GM21423 (cell line): ENCODE measurements around the gene PRRC2A.
"Not testable (repeated sequence)": the region's sequence is repeated elsewhere in the genome, so short reads cannot be mapped to it uniquely, and the experiment has no call there.

ENCODE experiments used
- ATAC-seq: cut with Tn5 transposase; IDR thresholded peaks from one replicate; pipeline ENCODE4 v1.9.1; 2021; ENCODE audit warnings: mild to moderate bottlenecking, moderate library complexity; ENCODE audit not compliant: unreplicated experiment

Gene PRRC2A

GRCh38 chr6:31585491-31585890, 35.0 kb upstream of the PRRC2A start:
- ATAC-seq = no peak

DNA sequence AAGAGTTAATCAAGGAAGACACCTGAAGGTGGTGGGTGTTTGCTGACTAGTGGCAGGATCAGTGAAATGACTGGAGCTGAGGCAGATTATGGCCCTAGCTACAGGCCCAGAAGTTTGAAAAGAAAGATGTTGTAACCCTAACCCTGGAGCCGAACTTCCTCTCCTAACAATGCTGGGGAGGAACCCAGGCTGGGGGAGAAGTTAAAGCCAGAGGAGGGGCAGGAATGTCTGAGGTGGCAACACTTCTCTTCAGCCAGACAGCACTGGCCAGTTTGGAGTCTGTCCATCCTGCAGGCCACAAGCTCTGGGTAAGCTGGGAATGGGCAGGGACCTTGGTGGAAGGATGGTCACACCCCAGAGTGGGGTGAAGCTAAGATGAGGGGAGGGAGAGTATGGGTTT, 34.5 kb upstream of the PRRC2A start, which contains the start of gene LST1:
TSS of gene LST1 (plus strand) at position 270 of the 400 bp plus-strand sequence. CDS start 1,023 bp downstream, outside the sequence.
- no peak for ATAC-seq

- no peak for ATAC-seq
Observed at GRCh38 chr6:31586599-31587281, 33.8 kb upstream of the PRRC2A start.

DNA sequence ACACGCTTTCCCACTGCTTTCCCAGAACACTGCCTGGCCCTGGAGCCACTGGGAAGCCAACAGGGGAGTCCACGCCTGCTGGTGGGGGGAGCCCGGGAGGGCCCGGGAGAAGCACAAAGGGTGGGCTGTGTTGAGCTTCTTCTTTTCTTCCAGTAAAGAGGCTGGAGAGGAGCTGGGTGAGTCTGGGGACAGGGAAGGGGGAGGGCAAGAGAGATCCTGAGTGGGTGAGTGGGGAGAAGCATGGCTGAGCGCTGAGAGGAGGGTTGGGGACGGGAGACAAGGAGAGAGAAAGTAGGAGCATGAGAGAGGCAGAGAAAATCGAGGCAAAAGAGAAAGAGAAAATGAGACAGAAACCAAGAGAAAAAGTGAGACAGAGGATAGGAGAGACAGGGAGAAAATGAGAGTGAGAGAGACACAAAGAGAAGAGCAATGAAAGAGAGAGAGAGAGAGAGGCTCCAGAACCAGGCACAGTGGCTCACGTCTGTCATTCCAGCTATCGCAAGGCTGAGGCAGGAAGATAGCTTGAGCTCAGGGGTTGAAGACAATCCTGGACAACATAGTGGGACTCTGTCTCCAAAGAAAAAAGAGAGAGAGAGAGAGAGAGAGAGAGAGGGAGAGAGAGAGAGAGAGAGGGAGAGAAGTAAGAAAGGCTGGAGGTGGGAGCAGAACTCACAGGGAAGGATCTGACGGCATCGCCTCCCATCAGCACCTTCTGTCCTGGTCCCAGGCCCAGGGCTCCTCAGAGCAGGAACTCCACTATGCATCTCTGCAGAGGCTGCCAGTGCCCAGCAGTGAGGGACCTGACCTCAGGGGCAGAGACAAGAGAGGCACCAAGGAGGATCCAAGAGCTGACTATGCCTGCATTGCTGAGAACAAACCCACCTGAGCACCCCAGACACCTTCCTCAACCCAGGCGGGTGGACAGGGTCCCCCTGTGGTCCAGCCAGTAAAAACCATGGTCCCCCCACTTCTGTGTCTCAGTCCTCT, 32.4 kb upstream of the PRRC2A start:
- ATAC-seq = no peak

DNA sequence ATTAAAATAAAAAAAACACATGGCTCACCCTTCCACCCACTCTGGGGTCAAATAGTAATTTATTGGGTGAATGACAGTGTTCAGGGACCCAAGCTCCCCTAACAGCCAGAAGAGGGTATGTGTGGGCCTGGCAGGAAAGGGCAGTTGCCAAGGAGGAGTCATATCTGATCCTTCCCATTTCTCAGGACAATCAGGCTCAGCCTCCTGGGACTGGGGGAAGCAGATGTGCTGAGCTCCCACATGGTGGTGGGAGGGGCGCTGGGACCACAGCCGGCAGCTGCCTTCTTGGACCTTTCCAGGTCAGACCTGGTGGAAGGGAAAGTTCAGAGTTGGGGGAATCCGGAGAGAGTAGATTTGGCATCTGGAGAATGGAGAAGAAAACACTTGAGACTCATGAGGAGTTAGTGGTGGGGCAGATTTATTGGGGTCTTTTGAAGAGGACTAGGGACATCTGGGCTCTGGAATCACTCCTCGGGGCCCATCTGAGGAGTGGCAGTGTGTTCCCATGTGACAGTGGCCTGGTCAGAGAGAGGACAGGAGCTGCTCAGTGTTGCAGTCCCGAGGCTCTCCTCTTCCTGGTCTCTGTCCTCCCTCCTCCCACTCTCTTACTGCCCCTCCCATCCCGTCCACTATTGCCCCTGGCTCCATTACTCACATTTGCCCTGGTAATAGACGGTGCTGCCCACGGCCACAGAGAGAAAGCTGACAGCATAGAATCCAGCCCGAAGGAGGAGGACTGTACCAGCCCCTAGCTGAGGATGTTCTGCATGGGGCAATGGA, 31.5 kb upstream of the PRRC2A start:
- no peak for ATAC-seq

- ATAC-seq = not testable (repeated sequence)
Observed at GRCh38 chr6:31590691-31591090, 29.8 kb upstream of the PRRC2A start.

- no peak for ATAC-seq
Observed at GRCh38 chr6:31592396-31592771, 28.1 kb upstream of the PRRC2A start.

GRCh38 chr6:31597006-31597405, 23.5 kb upstream of the PRRC2A start:
- no peak for ATAC-seq

DNA sequence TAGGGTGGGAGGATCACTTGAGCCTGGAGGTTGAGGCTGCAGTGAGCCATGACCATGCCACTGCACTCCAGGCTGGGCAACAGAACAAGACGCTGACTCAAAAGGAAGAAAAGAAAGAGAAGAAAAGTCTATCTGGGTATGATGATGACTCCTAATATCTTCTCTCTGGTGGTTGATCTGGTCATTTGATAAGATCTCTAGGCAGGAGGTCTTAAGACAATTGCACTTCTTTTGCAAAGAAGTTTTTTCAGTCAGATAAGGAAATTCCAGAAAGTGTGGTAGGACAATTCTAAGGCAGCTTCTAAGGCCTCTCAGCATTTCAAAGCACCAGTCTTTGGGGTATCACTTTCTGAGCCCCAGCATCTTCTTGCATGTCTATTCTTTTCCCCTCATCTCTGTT, 13.2 kb upstream of the PRRC2A start:
- ATAC-seq = no peak

DNA sequence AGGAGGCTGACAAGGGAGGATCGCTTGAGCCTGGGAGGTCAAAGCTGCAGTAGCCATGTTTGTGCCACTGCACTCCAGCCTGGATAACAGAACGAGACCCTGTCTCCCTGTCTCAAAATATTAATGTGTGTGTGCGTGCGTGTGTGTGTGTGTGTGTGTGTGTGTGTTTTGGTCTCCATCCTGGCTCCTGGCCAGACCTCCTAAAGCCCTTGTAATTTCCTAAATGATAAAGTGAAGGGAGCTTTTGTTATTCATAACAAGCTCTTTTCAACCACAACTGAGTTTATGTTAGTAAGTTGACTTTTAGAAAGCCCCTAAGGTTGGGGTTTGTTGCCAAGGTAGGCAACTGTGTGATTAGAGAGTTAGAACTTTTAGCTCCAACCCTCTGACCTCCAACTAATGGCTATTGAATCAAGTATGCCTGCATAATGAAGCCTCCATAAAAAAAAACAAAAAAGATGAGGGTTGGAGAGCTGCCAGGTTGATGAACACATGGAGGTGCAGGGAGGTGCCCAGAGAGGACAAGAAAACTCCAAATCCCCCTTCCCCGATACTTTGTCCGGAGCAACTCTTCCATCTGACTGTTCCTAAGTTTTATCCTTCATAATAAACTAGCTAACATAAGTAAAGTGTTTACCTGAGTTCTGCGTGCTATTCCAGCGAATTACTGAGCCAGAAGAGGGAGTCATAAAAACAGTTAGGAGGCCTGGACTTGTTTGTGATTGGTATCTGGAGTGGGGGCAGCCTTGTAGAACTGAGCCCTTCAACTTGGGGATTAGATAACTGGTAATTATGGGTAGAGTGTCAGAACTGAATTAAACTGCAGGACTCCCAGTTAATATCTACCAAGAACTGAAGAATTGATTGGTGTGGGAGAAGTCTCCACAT, 10.8 kb upstream of the PRRC2A start:
- no peak for ATAC-seq

DNA sequence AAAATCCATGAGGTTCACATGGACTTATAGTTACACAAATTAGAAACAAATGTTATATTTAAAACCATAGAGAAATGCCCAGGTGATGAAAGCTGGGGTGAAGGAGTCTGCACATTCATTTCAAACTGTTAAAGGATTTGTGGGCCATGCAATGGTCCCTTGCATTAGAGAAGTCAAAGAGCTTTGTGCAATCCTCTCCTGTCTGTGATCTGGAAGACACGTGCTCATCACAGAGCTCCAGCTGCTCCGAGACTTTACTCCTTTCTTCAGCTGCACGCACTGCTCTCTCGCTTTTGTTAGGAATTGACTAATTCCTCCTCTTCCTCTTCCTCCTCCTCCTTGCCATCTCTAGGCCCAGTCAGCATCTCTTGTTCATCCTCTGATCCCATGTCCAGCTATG, 9.5 kb upstream of the PRRC2A start:
- no peak for ATAC-seq

DNA sequence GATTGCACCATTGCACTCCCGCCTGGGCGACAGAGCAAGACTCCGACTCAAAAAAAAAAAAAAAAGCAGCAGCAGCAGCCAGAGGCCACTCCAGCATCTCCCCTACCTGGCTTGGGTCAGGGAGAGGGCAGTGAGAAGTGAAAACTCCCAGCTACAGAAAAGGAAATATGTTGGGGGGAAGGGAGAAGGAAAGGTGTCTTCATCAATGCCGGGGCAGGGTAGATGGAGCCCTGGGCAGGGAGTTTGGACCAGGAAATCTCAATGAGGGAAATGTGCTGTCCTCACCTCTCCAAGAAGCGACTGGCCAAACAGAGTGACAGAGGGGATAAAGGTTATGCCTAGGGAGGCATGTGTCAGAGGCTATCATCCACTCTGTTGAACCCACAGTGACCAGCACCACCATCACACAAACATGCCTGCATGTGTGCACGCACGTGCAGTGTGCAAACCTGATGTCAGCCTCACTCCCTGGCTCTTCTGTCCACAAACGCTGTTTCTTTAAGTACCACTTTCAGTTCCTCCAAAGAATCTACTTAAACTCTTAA, 6.4 kb upstream of the PRRC2A start:
- no peak for ATAC-seq

DNA sequence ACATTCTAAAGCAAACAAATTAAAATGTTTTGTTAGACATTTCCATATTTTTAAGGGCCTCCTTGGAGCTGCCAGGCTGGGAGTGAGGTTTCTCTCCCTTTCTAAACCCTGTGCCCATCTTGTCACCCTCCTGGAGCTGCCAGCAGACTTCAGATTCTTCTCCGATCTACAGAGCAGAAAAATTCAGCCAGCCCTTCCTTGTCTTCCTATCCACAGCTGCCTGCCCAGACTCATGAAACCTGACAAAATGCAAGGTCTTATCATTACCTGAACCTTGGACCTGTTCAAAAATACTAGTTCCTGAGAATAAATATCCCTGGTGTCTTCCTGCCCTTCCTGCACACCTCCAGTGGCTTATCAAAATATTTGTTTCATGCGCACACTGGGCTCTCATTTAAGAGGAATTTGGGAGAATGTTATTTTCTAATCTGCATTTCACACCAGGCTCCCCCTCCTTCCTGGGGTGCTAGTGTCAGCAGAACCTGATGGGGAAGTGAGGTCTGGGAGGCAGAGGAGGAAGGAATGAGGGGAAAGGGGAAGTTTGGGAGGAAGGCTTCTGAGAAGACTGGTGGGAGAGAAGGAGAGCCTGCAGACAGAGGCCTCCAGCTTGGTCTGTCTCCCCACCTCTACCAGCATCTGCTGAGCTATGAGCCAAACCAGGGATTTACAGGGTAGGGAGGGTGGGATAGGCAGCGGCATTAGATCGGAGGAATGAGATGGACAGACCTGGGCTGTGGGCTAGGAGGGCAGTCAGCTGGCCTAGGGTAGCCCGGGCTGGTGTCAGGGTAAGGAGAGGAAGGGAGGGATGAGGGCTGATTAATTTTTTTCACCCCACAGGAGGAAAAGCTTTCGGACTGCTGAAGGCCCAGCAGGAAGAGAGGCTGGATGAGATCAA, 5.6 kb upstream of the PRRC2A start, which contains the start of gene AIF1:
TSS of gene AIF1 (plus strand) at position 551 of the 895 bp plus-strand sequence. CDS start at position 647, 96 bp downstream.
- no peak for ATAC-seq

- no peak for ATAC-seq
Observed at GRCh38 chr6:31615748-31616147, 4.8 kb upstream of the PRRC2A start.

DNA sequence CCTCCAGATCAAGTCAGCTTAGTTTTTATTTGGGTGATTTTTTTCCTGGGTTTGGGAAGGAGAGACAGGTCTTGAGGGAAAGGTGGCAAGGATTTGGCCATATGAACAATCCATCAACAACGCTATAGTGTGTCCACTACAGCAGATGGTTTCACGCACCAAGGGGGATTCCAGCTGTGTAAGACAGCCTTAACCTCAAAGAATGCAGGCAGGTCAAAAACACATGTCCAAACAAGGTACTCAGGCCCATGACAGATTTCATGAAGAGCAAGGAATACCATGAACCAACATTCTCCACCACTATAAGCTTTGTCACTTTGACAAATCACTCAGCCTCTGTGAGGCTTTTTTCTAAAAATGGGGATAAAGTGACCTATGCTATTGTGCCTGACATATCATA, 3.5 kb upstream of the PRRC2A start:
- no peak for ATAC-seq

DNA sequence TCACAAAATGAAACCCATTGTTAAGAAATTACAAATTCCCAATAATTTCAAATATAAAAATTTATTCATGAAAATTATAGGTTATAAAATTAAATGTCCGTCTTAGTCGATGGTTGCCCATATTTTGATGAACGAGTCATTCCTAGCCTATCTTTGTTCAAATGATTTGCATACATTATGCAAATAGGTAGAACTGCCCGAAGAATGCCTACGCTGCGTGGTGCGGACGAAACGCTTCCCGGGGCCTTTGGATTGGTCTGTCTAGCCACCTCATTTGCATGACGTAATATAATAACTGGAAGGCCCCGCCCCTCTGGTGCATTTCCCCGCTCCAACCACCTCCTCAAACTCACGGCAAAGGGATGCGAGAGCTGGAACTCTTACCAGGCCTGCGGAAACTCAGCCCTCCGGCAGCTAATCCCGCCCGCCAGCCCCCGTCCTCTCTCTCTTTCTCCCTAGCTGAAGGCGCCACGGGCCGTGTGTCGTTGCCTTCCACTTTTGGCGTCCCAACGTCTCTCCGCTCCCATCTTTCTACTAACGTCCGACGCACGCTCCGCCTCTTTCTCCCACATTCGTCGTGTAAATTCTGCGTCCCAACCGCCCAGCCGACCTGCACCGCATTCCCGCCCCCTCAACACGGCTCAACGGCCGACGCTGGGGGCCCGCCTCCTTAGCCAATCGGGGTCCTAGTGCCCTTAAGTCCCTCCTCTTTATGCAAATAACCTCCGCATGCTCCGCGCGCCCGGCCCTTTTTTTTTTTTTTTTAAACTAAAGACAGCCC, 520 bp upstream of the PRRC2A start:
- ATAC-seq = peak; percentile 78

DNA sequence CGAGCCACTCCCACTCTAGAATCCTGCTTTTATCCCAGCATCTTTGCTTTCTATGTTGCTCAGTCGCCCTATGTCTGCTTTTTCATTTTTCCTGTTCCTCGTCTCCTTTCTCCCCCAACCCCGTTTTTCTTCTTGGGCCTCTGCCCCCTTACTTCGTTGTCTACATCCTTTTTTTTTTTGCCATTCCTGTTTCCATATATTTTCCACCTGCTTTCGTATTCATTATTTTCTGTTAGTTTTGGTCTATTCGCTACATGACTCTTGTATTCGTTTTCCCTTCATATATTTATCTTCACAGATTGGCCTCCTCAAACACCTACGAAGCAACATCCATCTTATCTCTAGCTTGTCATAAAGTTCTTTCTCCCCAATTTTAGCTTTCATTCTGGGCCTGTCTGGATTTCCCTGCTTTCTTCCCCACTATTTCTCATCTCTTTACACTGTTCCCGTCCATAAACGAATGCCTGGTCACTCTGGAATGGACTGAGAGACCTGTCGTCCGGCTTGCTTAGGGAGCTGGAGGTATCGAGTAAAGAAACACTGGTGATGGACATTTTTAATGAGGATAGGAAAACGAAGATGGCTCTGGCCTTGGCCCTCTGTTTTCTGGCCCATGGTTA, 915 bp downstream of the PRRC2A start:
- no peak for ATAC-seq

- no peak for ATAC-seq
Observed at GRCh38 chr6:31621991-31622390, 1.5 kb downstream of the PRRC2A start.
